B cell (primary cell): ENCODE results near the gene AGRN.

Experiments
- CTCF ChIP-seq: fragments of 200-600 bp; IDR thresholded peaks from one replicate; pipeline ENCODE4 v1.8.0; 2022; ENCODE audit warnings: antibody characterized with exemption, mild to moderate bottlenecking
- EZH2 ChIP-seq: IDR thresholded peaks from 2 replicates; pipeline ENCODE4 v1.6.1; 2012; ENCODE audit warnings: borderline replicate concordance, low read depth, mild to moderate bottlenecking, moderate library complexity, low read length; ENCODE audit not compliant: insufficient read depth, poor library complexity, severe bottlenecking

- TF ChIP-seq CTCF (no peak), EZH2 (no peak)
Measured at GRCh38 chr1:999725-1000356, 20.1 kb upstream of the AGRN start, which contains the start of gene HES4.
